HFF-Myc (cell line): ENCODE measurements around the gene SP8.

ENCODE experiments used
- DNase-seq: peaks from one replicate; pipeline ENCODE4 v3.0.0-alpha.2; 2011; ENCODE audit warnings: low read depth; ENCODE audit errors: extremely low read depth
- H3K4me3 ChIP-seq: replicated peaks from 2 replicates; pipeline ENCODE4 v1.5.1; 2011; ENCODE audit warnings: low read depth, mild to moderate bottlenecking, control low read depth, low read length
- TF ChIP-seq, protein P1 (sequence below): IDR thresholded peaks from 2 replicates; pipeline ENCODE4 v1.5.1; 2012; ENCODE audit warnings: mild to moderate bottlenecking, low read depth, low read length, control low read depth; ENCODE audit errors: missing control alignments

SP8 gene

DNA sequence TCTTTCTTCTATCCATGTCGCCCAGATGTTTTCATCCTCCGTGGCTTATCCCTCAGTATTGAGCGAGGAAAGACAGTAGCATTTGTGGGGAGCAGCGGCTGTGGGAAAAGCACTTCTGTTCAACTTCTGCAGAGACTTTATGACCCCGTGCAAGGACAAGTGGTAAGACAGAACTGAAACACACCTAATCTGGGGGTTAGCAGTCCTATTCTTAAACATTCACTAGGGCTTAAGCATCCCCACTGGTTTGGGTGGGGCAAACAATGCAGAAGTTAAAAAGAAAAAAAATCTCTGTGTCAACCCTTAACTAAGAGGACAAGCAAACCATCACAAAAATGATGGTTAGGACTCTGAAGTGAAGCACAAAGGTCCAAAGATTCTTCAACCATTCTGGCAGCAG lies 43.8 kb downstream of the SP8 start:
- DNase-seq = no peak
- TF ChIP-seq, protein P1, sequence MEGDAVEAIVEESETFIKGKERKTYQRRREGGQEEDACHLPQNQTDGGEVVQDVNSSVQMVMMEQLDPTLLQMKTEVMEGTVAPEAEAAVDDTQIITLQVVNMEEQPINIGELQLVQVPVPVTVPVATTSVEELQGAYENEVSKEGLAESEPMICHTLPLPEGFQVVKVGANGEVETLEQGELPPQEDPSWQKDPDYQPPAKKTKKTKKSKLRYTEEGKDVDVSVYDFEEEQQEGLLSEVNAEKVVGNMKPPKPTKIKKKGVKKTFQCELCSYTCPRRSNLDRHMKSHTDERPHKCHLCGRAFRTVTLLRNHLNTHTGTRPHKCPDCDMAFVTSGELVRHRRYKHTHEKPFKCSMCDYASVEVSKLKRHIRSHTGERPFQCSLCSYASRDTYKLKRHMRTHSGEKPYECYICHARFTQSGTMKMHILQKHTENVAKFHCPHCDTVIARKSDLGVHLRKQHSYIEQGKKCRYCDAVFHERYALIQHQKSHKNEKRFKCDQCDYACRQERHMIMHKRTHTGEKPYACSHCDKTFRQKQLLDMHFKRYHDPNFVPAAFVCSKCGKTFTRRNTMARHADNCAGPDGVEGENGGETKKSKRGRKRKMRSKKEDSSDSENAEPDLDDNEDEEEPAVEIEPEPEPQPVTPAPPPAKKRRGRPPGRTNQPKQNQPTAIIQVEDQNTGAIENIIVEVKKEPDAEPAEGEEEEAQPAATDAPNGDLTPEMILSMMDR = no peak
- H3K4me3 ChIP-seq = no peak overlapping the region

DNA sequence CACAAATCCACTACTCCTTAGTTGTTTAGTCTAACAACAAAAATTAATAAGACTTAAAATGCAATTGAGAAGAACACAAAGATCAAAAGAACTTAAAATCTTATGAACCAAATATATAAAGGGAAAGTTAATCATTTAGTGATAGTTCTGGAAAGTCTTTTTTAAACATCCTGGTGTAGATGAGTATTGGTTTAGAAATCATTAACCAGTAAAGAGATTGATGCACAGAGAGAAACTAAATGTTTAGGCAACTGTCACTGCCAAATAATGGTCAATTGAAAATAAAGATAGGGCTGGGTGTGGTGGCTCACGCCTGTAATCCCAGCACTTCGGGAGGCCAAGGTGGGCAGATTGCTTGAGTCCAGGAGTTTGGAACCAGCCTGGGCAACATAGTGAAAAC lies 44.9 kb downstream of the SP8 start:
- H3K4me3 ChIP-seq = no peak overlapping the region
- DNase-seq = no peak
- TF ChIP-seq, protein P1 = no peak

DNA sequence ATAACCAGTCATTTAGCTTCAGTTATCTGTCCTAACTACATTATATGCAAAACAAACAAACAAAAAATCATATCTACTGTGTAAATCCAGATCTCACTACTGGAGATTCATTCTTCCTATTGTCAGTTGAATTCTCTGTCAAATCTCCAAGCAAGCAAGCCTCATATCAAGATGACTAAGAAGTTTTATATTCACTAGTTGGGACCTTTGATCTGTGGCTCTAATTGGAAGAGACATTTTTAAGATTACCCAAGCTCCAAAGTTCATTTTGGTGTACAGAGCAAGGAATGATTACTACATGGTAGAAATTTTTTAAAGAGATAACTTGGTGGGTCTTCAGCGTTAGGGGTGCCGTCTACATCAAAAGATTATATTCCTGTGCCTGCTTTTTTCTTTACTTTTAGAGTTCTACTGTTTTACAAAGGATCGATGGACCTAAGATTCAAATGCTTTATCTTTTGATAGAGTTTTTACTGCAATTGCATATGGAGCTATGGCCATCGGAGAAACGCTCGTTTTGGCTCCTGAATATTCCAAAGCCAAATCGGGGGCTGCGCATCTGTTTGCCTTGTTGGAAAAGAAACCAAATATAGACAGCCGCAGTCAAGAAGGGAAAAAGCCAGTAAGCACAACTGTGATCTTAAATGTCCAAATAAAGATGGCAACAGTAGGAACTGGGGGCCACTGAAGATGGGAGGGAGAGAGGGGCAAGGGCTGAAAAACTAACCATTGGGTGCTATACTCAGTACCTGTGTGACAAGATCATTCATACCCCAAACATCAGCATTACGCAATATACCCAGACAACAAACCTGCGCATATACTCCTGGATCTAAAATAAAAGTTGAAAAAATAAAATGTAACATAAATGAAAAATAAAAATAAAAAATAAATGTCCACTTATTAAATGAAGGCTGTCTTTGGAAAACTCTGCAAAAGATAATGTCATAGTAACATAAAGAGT lies 47.9 kb downstream of the SP8 start:
- no peak overlapping the region for H3K4me3 ChIP-seq
- no peak for DNase-seq
- TF ChIP-seq, protein P1 = no peak

DNA sequence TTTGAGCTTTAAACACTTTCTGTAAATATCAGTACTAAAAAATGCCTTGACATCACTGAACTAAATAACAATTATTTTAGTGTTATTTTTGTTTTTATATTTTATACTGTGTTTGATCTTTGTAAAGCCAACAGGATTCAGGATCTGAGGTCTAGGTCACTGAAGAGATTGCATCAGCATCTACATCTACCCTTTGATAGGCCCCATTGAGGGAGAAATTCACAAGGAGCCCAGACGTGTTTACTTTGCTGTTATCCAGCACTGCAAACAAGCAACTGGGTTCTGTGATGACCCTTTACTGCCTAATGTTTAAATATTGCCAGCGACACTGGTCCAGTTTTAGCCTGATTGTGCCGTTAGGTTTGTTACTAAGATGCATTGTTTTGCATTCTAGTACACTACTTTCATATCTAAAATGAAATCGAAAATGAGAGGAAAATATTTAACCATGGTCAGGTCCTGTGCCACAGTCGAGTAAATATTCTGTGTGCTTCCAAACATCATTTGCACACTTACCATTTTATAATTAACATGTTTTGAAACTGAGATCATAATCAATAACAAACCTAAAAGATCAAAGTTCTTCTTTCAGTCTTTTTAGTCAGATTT lies 48.7 kb downstream of the SP8 start:
- no peak overlapping the region for H3K4me3 ChIP-seq
- TF ChIP-seq, protein P1 = no peak
- DNase-seq = no peak

DNA sequence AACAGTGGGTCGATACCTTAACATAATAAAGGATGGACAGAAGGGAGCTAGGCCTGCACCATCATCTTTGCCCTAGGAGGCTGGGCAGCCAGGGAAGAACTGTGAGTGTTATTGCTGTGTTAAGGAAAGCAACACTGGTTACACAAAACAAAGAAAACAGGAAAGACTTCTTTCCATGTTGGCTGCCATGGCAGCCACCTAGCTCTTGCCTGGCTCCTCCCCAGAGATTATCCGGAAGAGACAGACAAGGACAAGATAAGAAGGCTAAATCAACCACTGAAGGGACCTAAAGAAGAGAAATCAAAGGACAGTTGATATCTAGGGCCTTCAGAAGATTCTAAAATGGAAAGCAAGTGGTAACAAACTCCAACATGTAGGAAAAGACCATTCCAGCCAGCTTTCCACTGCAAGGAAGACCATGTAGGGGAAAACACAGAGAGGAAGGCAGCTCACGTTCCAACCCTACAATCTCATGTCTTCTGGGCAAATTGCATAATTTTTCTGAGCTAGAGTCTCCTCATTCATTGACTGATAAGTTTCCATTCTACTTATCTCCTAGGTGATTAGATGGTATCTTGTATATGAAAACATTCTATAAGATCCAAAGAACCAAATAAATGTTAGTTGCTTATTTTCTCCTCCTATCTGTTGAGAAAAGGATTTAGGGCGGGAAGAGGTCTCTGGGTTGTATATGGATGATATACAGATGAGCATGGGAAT lies 51.2 kb downstream of the SP8 start:
- DNase-seq = no peak
- no peak overlapping the region for H3K4me3 ChIP-seq
- TF ChIP-seq, protein P1 = no peak
